ENCODE measurements around the gene TMEM25. TPM values are rescaled to one million over a fixed set of nuclear protein-coding genes. Genes with fewer than 3 reads are reported as not detected.

The TMEM25 gene
- total RNA-seq (ENCODE audit: low replicate concordance), result 6.7 and 15.2 TPM in 2 replicates

DNA sequence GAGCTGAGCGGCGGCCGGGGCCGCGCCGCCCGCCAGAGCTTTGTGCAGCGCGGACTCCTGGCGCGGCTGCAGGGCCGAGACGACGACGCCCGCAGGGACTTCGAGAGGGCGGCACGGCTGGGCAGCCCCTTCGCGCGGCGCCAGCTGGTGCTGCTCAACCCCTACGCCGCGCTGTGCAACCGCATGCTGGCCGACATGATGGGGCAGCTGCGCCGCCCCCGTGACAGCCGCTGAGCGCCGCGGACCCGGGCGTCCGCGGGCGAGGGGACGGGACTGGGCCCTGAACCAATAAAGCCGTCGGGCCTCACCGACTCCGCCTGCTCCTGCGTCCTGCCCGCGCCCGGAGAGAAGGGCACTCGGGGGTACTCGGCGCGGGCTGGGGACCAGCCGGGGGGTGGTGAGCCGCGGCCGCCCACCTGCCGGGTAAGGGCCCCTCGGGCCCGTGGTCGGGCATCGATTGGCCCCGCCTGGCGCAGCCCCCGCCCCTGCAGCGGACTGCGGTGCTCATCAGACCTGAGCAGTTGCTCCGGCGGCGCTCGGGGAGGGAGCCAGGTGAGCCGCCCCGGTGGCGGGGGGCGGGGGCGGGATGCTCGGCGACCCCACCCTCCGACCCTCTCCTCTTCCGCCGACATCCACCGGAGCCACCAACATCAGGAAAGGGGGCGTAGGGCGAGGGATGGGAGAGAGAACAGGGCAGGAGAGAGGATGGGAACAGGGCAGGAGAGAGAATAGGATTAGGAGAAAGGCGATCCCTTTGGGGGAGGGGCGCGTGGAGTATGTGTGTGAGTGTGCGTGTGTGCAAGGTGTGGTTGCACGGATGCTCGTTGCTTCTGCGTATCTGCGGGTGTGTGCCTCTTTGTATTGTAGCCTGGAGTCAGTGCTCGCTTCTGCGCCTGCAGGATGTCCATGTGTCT, at the start of gene TMEM25:
Gene TMEM25 (plus strand): TSS at position 510 of the 914 bp plus-strand sequence. CDS start 610 bp downstream, outside the sequence.

DNA sequence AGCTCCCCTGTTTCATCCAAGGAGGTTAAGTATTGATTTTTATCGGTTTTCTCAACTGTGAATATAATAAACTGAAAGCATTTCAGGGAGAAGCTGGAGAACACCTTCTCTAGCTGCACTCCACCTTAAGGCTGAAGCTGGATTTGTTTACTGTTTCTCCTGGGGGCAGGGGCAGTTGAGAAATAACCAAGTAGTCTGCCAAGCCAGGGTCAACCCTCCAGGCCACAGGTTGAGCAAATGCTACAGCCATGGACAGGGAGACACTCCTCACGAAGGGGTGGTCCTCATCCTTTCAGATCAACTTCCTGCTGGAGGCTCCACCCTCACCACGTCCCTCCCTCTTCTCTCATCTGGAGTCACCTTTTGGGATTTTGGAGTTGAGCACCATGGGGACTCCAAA, 3.9 kb upstream of the TMEM25 start, which contains the start of gene TTC36:
Gene TTC36 (plus strand): TSS at position 366 of the 400 bp plus-strand sequence. CDS start 21 bp downstream, at position 387.

DNA sequence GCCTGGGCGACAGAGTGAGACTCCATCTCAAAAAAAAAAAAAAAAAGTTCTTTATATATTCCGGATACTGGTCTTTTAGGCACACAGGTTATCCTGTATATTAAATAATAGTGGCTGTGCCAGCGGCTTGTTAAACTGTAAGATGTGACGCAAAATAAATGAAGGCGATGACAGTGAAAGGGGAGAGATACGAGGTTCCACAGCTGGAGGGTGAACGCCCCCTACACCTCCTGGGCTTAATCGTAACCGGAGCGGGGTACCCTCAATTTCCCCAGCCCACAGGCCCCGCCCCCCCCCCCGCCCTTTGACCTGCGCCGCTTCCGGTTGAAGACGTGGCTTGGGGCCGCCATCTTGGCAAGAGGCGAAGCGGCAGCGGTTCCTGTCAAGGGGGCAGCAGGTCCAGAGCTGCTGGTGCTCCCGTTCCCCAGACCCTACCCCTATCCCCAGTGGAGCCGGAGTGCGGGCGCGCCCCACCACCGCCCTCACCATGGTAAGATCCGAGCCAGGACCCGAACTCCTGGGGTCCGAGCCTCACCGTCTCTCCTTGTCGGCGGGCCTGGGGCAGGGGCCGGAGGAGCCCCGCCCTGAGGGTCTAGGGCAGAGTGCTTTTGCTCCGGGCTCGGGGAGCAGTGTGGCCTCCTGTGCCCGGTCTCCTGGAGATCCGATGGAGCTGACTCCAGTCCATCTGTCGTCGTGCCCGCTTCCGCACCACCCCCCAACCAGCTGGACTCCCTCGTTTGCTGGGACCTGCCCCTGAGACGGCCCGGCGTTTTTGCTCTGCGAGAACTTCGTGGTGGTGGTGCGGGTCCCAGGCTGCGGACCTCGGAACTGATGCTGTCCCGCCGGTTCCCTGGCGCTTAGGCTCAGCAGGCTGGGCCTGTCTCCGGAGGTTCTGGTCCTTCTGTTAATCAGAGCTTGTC, 41.3 kb downstream of the TMEM25 start, which contains the start of gene ARCN1:
Gene ARCN1 (plus strand): TSS at position 349 of the 920 bp plus-strand sequence. CDS start 139 bp downstream, at position 488.

Other genes with a start within 250 kb of the TMEM25 start
- not detected in 2 replicates for gene CD3E, start 226.5 kb upstream of the TMEM25 start, total RNA-seq (ENCODE audit: low replicate concordance)
- gene CD3D, start 188.5 kb upstream of the TMEM25 start, total RNA-seq (ENCODE audit: low replicate concordance), result not detected in 2 replicates
- not detected in 2 replicates for gene CD3G, start 186.8 kb upstream of the TMEM25 start, total RNA-seq (ENCODE audit: low replicate concordance)
- gene UBE4A, start 171.6 kb upstream of the TMEM25 start, total RNA-seq (ENCODE audit: low replicate concordance), result 13.3 and 26.5 TPM in 2 replicates
- 126 and 165 TPM in 2 replicates for gene ATP5MG, start 129.6 kb upstream of the TMEM25 start, total RNA-seq (ENCODE audit: low replicate concordance)
- gene KMT2A, start 94.7 kb upstream of the TMEM25 start, total RNA-seq (ENCODE audit: low replicate concordance), result 12.3 and 14.9 TPM in 2 replicates
- gene TTC36, start 3.7 kb upstream of the TMEM25 start, total RNA-seq (ENCODE audit: low replicate concordance), result 0.83 TPM in 1 of 2 replicates, not detected in the other
- 21.2 and 21.6 TPM in 2 replicates for gene IFT46, start 34.7 kb downstream of the TMEM25 start, total RNA-seq (ENCODE audit: low replicate concordance)
- 135 and 146 TPM in 2 replicates for gene ARCN1, start 41.2 kb downstream of the TMEM25 start, total RNA-seq (ENCODE audit: low replicate concordance)
- 41.5 and 114 TPM in 2 replicates for gene PHLDB1, start 76.4 kb downstream of the TMEM25 start, total RNA-seq (ENCODE audit: low replicate concordance)
- 0.08 and 0.12 TPM in 2 replicates for gene TREH, start 148.5 kb downstream of the TMEM25 start, total RNA-seq (ENCODE audit: low replicate concordance)

Data from smooth muscle cell of the coronary artery (primary cell).